ENCODE measurements around the gene PHLDA3. TPM values are rescaled to one million over a fixed set of nuclear protein-coding genes. Genes with fewer than 3 reads are reported as not detected.

The PHLDA3 gene
- total and polyA plus RNA-seq, 2 of the 13 experiments (the other 11 are each of a cell fraction or from before 2014, with no cell fraction given): 16.7 to 33.6 TPM

- TF ChIP-seq, protein P1, sequence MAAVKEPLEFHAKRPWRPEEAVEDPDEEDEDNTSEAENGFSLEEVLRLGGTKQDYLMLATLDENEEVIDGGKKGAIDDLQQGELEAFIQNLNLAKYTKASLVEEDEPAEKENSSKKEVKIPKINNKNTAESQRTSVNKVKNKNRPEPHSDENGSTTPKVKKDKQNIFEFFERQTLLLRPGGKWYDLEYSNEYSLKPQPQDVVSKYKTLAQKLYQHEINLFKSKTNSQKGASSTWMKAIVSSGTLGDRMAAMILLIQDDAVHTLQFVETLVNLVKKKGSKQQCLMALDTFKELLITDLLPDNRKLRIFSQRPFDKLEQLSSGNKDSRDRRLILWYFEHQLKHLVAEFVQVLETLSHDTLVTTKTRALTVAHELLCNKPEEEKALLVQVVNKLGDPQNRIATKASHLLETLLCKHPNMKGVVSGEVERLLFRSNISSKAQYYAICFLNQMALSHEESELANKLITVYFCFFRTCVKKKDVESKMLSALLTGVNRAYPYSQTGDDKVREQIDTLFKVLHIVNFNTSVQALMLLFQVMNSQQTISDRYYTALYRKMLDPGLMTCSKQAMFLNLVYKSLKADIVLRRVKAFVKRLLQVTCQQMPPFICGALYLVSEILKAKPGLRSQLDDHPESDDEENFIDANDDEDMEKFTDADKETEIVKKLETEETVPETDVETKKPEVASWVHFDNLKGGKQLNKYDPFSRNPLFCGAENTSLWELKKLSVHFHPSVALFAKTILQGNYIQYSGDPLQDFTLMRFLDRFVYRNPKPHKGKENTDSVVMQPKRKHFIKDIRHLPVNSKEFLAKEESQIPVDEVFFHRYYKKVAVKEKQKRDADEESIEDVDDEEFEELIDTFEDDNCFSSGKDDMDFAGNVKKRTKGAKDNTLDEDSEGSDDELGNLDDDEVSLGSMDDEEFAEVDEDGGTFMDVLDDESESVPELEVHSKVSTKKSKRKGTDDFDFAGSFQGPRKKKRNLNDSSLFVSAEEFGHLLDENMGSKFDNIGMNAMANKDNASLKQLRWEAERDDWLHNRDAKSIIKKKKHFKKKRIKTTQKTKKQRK (IDR thresholded peaks at IDR 0.05; ENCODE audit: low read length): no peak
- TF ChIP-seq, protein P2, sequence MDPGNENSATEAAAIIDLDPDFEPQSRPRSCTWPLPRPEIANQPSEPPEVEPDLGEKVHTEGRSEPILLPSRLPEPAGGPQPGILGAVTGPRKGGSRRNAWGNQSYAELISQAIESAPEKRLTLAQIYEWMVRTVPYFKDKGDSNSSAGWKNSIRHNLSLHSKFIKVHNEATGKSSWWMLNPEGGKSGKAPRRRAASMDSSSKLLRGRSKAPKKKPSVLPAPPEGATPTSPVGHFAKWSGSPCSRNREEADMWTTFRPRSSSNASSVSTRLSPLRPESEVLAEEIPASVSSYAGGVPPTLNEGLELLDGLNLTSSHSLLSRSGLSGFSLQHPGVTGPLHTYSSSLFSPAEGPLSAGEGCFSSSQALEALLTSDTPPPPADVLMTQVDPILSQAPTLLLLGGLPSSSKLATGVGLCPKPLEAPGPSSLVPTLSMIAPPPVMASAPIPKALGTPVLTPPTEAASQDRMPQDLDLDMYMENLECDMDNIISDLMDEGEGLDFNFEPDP (CRISPR knock-in tag; conservative IDR thresholded peaks at IDR 0.05): no peak
- peak; percentile 79; the same call in 1 of the 2 replicates for TF ChIP-seq ZNF678 (CRISPR knock-in tag; IDR thresholded peaks at IDR 0.05)
- TF ChIP-seq GTF3A (CRISPR knock-in tag; conservative IDR thresholded peaks at IDR 0.05): no peak
- TF ChIP-seq ZXDC (CRISPR knock-in tag; IDR thresholded peaks at IDR 0.05): no peak
- TF ChIP-seq, protein P3, sequence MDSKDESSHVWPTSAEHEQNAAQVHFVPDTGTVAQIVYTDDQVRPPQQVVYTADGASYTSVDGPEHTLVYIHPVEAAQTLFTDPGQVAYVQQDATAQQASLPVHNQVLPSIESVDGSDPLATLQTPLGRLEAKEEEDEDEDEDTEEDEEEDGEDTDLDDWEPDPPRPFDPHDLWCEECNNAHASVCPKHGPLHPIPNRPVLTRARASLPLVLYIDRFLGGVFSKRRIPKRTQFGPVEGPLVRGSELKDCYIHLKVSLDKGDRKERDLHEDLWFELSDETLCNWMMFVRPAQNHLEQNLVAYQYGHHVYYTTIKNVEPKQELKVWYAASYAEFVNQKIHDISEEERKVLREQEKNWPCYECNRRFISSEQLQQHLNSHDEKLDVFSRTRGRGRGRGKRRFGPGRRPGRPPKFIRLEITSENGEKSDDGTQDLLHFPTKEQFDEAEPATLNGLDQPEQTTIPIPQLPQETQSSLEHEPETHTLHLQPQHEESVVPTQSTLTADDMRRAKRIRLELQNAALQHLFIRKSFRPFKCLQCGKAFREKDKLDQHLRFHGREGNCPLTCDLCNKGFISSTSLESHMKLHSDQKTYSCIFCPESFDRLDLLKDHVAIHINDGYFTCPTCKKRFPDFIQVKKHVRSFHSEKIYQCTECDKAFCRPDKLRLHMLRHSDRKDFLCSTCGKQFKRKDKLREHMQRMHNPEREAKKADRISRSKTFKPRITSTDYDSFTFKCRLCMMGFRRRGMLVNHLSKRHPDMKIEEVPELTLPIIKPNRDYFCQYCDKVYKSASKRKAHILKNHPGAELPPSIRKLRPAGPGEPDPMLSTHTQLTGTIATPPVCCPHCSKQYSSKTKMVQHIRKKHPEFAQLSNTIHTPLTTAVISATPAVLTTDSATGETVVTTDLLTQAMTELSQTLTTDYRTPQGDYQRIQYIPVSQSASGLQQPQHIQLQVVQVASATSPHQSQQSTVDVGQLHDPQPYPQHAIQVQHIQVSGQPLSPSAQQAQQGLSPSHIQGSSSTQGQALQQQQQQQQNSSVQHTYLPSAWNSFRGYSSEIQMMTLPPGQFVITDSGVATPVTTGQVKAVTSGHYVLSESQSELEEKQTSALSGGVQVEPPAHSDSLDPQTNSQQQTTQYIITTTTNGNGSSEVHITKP (CRISPR knock-in tag; IDR thresholded peaks at IDR 0.05; ENCODE audit: low read depth): no peak
- no peak for TF ChIP-seq ZEB1 (IDR thresholded peaks at IDR 0.05; ENCODE audit: insufficient replicate concordance, low read depth)
- TF ChIP-seq ZNF674 (CRISPR knock-in tag; IDR thresholded peaks at IDR 0.05; ENCODE audit: low read depth): no peak
- no peak for TF ChIP-seq RXRA (CRISPR knock-in tag; IDR thresholded peaks at IDR 0.05)
- no peak for TF ChIP-seq CBX1 (IDR thresholded peaks at IDR 0.05; ENCODE audit: low read depth)
- no peak for TF ChIP-seq PHF5A (CRISPR knock-in tag; IDR thresholded peaks at IDR 0.05; ENCODE audit: low read depth, unreplicated experiment)
- no peak for TF ChIP-seq NFYC (CRISPR knock-in tag; IDR thresholded peaks at IDR 0.05)
- TF ChIP-seq ZNF3 (CRISPR knock-in tag; IDR thresholded peaks at IDR 0.05): no peak
- no peak for TF ChIP-seq SNAPC5 (CRISPR knock-in tag; IDR thresholded peaks at IDR 0.05; ENCODE audit: borderline replicate concordance)
- no peak for TF ChIP-seq SCMH1 (CRISPR knock-in tag; IDR thresholded peaks at IDR 0.05; ENCODE audit: borderline replicate concordance)
- TF ChIP-seq ZNF619 (CRISPR knock-in tag; IDR thresholded peaks at IDR 0.05): no peak
- TF ChIP-seq POLR2AphosphoS2 (IDR thresholded peaks at IDR 0.05; ENCODE audit: low read depth, low read length): no peak
- no peak for TF ChIP-seq RNF2 (conservative IDR thresholded peaks at IDR 0.05; ENCODE audit: low read depth)
Observed at GRCh38 chr1:201468844-201469644, at the start of gene PHLDA3 (continued).
